Activated CD4-positive, CD25-positive, alpha-beta regulatory T cell treated with anti-CD3 and anti-CD28 coated beads, Interleukin-2, amount 50 U/mL, for 24 hours (primary cell): ENCODE data around the gene VEPH1.

Experiments
- ATAC-seq, 2 donors: fragments of 150-1000 bp; cut with Tn5 transposase; one replicate each; pipeline ENCODE4 v1.10.0; 2021; ENCODE audit warnings: mild to moderate bottlenecking in 1 of 2, moderate library complexity in 1 of 2

Gene VEPH1

DNA sequence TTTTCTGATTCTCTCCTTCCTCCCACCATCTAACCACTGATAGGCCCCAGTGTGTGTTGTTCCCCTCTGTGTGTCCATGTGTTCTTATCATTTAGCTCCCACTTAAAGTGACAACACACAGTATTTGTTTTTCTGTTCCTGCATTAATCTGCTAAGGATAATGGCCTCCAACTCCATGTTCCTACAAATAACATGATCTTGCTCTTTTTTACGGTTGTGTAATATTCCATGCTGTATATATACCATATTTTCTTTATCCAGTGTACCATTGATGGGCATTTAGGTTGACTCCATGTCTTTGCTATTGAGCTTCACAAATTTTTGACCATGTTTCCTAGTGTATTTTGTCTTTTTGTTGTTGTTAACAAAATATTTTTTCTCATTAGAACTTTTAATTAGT is 30.6 kb downstream of the VEPH1 start:
- no peak for ATAC-seq

DNA sequence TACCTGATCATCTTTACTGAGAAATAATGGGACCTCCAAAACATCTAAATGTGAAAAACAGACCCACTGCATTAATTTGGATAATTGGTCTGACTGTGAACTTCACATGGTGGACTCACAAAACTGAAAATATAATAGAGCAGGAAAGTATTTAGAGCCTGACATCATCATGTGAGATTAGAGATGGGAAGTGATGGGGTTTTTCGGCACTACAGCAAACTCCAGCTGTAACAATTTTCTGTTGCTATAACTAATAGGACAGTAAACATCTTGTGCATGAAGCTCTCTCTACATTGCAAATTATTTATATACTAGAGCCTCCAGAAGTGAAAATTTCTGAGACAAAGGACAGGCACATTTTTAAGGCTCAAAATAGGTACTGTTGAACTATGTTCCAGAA is 32.2 kb downstream of the VEPH1 start:
- no peak for ATAC-seq

- ATAC-seq, result no peak
Measured at GRCh38 chr3:157469561-157470294, 33.5 kb downstream of the VEPH1 start.

GRCh38 chr3:157467200-157467599 is 36.0 kb downstream of the VEPH1 start:
- no peak for ATAC-seq

- no peak for ATAC-seq
Measured at GRCh38 chr3:157465741-157466140, 37.5 kb downstream of the VEPH1 start.

DNA sequence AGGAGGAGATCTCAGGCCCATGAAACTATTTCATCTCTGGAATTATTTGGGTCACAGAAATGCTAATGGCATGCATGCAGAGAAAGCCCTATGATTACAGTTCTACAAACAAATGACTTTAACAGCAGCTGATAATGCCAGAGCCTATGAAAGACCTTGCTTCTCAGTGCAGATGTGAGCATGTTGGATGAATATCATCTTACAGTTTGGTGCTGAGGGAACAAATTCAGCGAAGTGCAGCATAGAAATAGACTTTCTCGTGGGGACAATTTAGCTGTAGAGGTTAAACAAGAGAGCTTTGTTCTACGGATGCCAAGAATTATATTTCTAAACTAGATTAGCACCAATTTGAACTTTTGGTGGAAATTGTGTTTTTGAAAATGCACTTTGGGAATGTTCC is 38.9 kb downstream of the VEPH1 start:
- no peak for ATAC-seq

- ATAC-seq, result no peak
Measured at GRCh38 chr3:157463816-157464215, 39.4 kb downstream of the VEPH1 start.

DNA sequence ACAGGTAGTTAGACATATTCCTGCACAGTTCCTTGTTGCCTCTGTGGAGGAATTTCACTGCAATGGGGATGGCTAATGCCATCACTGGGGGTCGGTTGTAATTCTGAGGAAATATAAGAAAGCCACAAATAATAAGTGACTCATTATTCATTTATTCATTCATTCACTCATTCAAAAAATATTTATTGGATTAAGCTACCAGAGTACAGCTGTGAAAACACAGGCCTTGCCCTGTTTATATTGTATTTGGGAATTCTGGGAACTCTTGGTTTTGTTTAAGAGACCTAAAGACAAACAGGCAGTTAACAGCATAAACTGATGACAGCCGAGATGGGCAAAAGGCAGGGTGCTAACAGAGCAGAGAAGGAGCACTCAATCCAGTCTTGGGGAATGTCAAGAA is 43.0 kb downstream of the VEPH1 start:
- ATAC-seq, result no peak

DNA sequence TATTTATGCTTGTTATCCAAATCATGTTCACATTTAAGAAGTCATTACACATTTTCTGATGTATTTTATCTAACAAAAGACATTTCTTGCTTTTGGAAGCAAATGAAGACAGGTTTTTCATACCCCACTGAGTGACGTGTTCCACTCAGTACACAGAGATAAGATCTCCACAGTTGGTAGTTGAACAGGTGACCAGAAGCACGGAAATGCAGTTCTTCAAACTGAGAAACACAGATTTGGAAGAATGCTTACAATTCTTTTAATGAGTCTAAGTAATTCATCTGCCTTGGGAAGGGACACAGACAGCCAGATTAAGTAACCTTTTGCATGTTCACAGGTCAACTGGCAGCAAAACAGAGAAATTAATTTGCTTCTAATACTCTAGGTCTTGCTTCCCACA is 43.5 kb downstream of the VEPH1 start:
- no peak for ATAC-seq

- no peak for ATAC-seq
Measured at GRCh38 chr3:157453824-157454223, 49.4 kb downstream of the VEPH1 start.

DNA sequence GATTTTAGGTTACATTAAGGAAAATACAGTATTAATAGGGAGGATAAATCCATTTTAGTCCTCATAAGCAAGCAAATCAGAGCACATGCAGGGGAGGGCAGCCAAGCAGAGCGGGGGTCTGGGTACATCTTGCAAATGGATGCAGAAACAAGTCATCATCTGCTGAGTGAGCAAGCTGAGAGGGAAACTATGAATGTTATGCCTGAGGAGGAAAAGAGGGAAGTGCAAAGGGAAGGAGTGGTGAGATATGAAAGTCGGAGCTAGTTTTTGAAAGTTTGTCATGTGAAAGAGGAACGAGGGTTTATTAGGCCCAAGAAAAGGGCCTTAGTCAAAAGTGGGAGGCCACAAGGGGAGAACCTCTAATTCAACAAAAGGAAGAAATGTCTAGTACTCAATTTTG is 51.1 kb downstream of the VEPH1 start:
- ATAC-seq, result no peak

DNA sequence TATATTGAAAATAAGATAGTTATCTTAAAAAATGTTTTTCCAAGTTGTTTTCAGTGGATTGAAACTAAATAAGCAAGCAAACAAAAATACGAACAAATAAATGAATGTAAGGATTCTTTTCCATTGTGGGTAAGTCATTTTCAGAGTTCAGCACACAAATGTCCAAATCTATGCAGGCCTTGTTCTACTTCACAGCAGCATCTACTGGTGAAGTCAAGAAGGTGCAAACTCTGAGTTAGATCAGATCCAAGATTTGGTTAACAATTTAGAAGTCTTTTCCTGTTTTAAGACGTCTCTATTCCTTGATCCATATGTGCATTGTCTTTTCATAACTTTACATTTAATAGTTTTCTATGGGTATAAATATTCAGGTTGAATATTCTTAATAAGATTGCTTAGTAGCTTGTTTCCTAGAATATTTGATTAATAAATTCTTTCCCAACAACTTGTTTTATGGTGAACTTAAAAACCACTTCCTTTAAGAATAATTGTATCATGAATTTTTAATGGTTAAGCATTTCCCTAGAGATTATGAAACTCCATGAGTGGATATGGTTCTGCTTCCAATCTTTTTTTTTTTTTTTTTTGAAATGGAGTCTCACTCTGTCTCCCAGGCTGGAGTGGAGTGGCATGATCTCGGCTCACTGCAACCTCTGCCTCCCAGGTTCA is 56.1 kb downstream of the VEPH1 start:
- ATAC-seq, result no peak

DNA sequence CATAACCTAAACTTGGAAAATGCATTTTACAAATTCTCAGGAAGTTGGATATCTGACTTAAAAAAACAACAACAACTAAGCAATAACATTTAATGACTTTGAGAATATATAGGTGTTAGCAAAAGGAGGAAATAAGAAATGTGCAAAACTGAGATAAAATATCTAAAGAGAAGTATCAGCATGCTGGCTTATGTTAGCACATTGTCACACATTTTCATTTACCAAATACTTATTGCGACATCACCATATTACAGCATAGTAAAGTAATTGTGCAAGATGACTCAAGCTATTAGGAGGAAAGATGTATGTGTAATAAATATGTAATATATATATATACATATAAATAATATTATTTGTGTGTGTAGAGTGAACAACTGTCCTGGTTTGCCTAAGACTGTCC is 57.4 kb downstream of the VEPH1 start:
- ATAC-seq, result no peak

GRCh38 chr3:157444797-157445184 is 58.4 kb downstream of the VEPH1 start:
- no peak for ATAC-seq

GRCh38 chr3:157443905-157444796 is 59.1 kb downstream of the VEPH1 start:
- ATAC-seq, result no peak

GRCh38 chr3:157442729-157443128 is 60.5 kb downstream of the VEPH1 start:
- ATAC-seq, result no peak

DNA sequence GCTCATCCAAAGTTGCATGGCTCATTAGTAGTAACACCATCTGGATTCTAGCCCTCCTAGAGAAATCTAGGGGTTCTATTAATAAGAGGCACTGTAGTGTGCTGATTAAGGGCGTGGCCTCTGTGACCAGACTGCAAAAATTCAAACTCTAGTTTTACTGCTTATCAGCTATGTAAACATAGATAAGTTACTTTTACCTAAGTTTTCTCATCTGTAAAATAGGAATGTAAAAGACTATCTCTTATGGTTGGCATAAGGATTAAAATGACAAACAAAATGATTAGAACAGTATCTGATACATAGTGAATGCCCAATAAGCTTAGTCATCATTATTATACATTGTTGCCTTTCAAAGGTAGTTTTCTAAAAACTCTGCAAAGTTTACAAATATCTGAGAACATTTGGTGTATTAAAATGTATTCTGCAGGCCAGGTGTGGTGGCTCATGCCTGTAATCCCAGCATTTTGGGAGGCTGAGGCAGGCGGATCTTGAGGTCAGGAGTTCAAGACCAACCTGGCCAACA is 62.1 kb downstream of the VEPH1 start:
- no peak for ATAC-seq

GRCh38 chr3:157438194-157438730 is 65.0 kb downstream of the VEPH1 start:
- no peak for ATAC-seq

DNA sequence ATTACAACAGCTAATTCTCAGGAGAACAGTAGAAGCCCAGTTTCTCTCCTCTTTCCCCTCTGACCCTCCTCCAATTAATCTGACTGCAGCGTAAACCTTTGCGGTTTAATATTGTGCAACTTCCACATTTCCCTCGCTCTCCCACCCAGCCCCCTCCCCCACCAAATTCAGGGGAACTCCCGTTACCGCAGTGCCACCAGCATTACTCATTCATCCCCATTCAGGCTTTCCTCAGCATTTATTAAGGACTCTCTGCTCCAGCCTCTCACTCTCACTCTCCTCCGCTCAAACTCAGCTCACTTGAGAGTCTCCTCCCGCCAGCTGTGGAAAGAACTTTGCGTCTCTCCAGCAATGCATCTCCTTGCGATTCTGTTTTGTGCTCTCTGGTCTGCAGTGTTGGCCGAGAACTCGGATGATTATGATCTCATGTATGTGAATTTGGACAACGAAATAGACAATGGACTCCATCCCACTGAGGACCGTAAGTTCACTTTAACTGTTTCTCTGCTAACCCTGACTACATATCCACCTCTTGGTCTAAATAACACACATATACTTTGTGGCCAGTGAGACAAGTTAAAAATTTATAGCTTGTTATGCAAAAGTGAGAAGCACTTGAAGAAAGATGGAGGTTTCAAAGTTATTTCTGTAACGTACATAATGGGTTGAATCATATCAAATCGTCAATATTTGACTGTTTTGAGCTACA is 66.5 kb downstream of the VEPH1 start, which contains the start of gene PTX3:
TSS of gene PTX3 (plus strand) at position 268 of the 709 bp plus-strand sequence. CDS start at position 352, 84 bp downstream.
- ATAC-seq, result no peak

GRCh38 chr3:157429708-157430107 is 73.5 kb downstream of the VEPH1 start:
- no peak for ATAC-seq

- no peak for ATAC-seq
Measured at GRCh38 chr3:157428853-157429252, 74.4 kb downstream of the VEPH1 start.

- no peak for ATAC-seq
Measured at GRCh38 chr3:157427901-157428300, 75.3 kb downstream of the VEPH1 start.
